Neural cell (in vitro differentiated cells): ENCODE data around the gene G6PC3. TPM values are rescaled to one million over a fixed set of nuclear protein-coding genes. Genes with fewer than 3 reads are reported as not detected.

ENCODE experiments used
- H2AFZ ChIP-seq: fragments of 200-600, 300-800 bp; sonication (generic), shearing (Covaris generic); 2 replicates; pipeline ENCODE4 v1.6.0; 2014; ENCODE audit warnings: low read depth, mild to moderate bottlenecking, antibody characterized with exemption, low read length, moderate library complexity
- H3F3A ChIP-seq: fragments of 200-600 bp; shearing (Covaris generic); 2 replicates; pipeline ENCODE4 v1.6.1; 2016; ENCODE audit warnings: mild to moderate bottlenecking, moderate library complexity, mixed read lengths, antibody characterized with exemption, low read length; ENCODE audit not compliant: insufficient read depth, poor library complexity, severe bottlenecking
- H3K27ac ChIP-seq: fragments of 200-600, 300-800 bp; sonication (generic), shearing (Covaris generic); 2 replicates; pipeline ENCODE4 v1.5.1; 2014; ENCODE audit warnings: mild to moderate bottlenecking, low read length, moderate library complexity
- H3K27me3 ChIP-seq: fragments of 300-800, 200-600 bp; sonication (generic), shearing (Covaris generic); 2 replicates; pipeline ENCODE4 v1.6.0; 2014; ENCODE audit warnings: mild to moderate bottlenecking, low read depth, low read length, moderate library complexity; ENCODE audit not compliant: insufficient read depth
- H3K36me3 ChIP-seq: fragments of 300-800, 200-600 bp; sonication (generic), shearing (Covaris generic); 2 replicates; pipeline ENCODE4 v1.5.1; 2014; ENCODE audit warnings: mild to moderate bottlenecking, antibody characterized with exemption, low read length, moderate library complexity; ENCODE audit not compliant: insufficient read depth
- H3K4me2 ChIP-seq: fragments of 300-800, 200-600 bp; sonication (generic), shearing (Covaris generic); 2 replicates; pipeline ENCODE4 v1.6.0; 2014; ENCODE audit warnings: mild to moderate bottlenecking, low read length
- H3K4me3 ChIP-seq: fragments of 300-800, 200-600 bp; sonication (generic), shearing (Covaris generic); 2 replicates; pipeline ENCODE4 v1.5.1; 2014; ENCODE audit warnings: mild to moderate bottlenecking, low read length, moderate library complexity
- H3K79me2 ChIP-seq: fragments of 200-600 bp; shearing (Covaris generic); replicated peaks from 2 replicates; pipeline ENCODE4 v1.6.0; 2014; ENCODE audit warnings: mild to moderate bottlenecking, low read length, moderate library complexity; ENCODE audit not compliant: insufficient read depth
- H3K9ac ChIP-seq: fragments of 300-800, 200-600 bp; sonication (generic), shearing (Covaris generic); 2 replicates; pipeline ENCODE4 v1.6.1; 2016; ENCODE audit warnings: mild to moderate bottlenecking, low read length, mixed read lengths
- H3K9me2 ChIP-seq: fragments of 200-600 bp; shearing (Covaris generic); 2 replicates; pipeline ENCODE4 v1.6.1; 2016; ENCODE audit warnings: mild to moderate bottlenecking, low read length, mixed read lengths; ENCODE audit not compliant: insufficient read depth
- H3K9me3 ChIP-seq: fragments of 200-600, 300-800 bp; sonication (generic), shearing (Covaris generic); 2 replicates; pipeline ENCODE4 v1.6.1; 2016; ENCODE audit warnings: mild to moderate bottlenecking, mixed run types, low read length, moderate library complexity, mixed read lengths
- H4K20me1 ChIP-seq: fragments of 200-600 bp; shearing (Covaris generic); 2 replicates; pipeline ENCODE4 v1.6.1; 2016; ENCODE audit warnings: mild to moderate bottlenecking, mixed run types; ENCODE audit not compliant: insufficient read depth
- CTCF ChIP-seq: fragments of 450-650 bp; IDR thresholded peaks from 2 replicates; pipeline ENCODE4 v1.5.1; 2014; ENCODE audit warnings: antibody characterized with exemption, mild to moderate bottlenecking, moderate library complexity; ENCODE audit not compliant: poor library complexity, severe bottlenecking
- EP300 ChIP-seq: fragments of 450-650 bp; conservative IDR thresholded peaks from 2 replicates; pipeline ENCODE4 v1.6.1; 2014; ENCODE audit warnings: antibody characterized with exemption, mild to moderate bottlenecking, moderate library complexity; ENCODE audit not compliant: poor library complexity, severe bottlenecking
- EZH2 ChIP-seq: fragments of 200-600, 300-800 bp; shearing (Covaris generic), sonication (generic); IDR thresholded peaks from 2 replicates; pipeline ENCODE4 v1.6.1; 2014; ENCODE audit warnings: antibody characterized with exemption, low read length, borderline replicate concordance, mild to moderate bottlenecking; ENCODE audit not compliant: insufficient read depth, poor library complexity, severe bottlenecking
- MXI1 ChIP-seq: fragments of 450-650 bp; conservative IDR thresholded peaks from 2 replicates; pipeline ENCODE4 v1.6.1; 2014; ENCODE audit warnings: antibody characterized with exemption, mild to moderate bottlenecking; ENCODE audit not compliant: poor library complexity, severe bottlenecking
- POLR2AphosphoS5 ChIP-seq: IDR thresholded peaks from 2 replicates; pipeline ENCODE4 v1.6.1; 2012
- RAD21 ChIP-seq: fragments of 450-650 bp; conservative IDR thresholded peaks from 2 replicates; pipeline ENCODE4 v1.6.1; 2014; ENCODE audit warnings: antibody characterized with exemption, mild to moderate bottlenecking, moderate library complexity
- REST ChIP-seq: IDR thresholded peaks from 2 replicates; pipeline ENCODE4 v1.6.1; 2012; ENCODE audit warnings: borderline replicate concordance
- SMC3 ChIP-seq: fragments of 450-650 bp; conservative IDR thresholded peaks from 2 replicates; pipeline ENCODE4 v1.6.1; 2014; ENCODE audit warnings: antibody characterized with exemption, mild to moderate bottlenecking, moderate library complexity; ENCODE audit not compliant: poor library complexity
- TAF1 ChIP-seq: IDR thresholded peaks from 2 replicates; pipeline ENCODE4 v1.6.1; 2012; ENCODE audit warnings: low read depth
- polyA plus RNA-seq: library from polyadenylated mRNA; depleted of rRNA; stranded (reverse); fragments of >200 nt; gene quantifications from 2 replicates; pipeline ENCODE4 v1.2.3, GENCODE V29; 2014

Gene G6PC3
- polyA plus RNA-seq, 1 donor from 2014 or later: 10.8 TPM

GRCh38 chr17:44120851-44121605 is 50.5 kb downstream of the G6PC3 start:
- peak overlapping the region; percentile 97 for H3K9ac ChIP-seq
- no peaks in the 10 kb centered on the region for H3K9me3 ChIP-seq
- peak overlapping the region; percentile 90 for H3K4me2 ChIP-seq
- peak overlapping the region; percentile 90 for H3K27ac ChIP-seq
- H3K27me3 ChIP-seq: no peaks in the 10 kb centered on the region
- H3K4me3 ChIP-seq: peak overlapping the region; percentile 99
- no peaks in the 10 kb centered on the region for H3F3A ChIP-seq
- TF ChIP-seq SMC3 (no peak), MXI1 (no peak), POLR2AphosphoS5 (no peak), EZH2 (no peak)
- H3K36me3 ChIP-seq: no peaks in the 10 kb centered on the region
- H2AFZ ChIP-seq: no peak overlapping the region
- peaks cover 53% of the 10 kb centered on the region for H3K79me2 ChIP-seq
- H4K20me1 ChIP-seq: peaks cover 5% of the 10 kb centered on the region
- H3K9me2 ChIP-seq: no peaks in the 10 kb centered on the region

GRCh38 chr17:44121997-44122815 is 51.7 kb downstream of the G6PC3 start:
- H3K4me3 ChIP-seq: peak overlapping the region; percentile 99
- peaks cover 53% of the 10 kb centered on the region for H3K79me2 ChIP-seq
- H3F3A ChIP-seq: no peaks in the 10 kb centered on the region
- peak overlapping the region; percentile 90 for H3K27ac ChIP-seq
- H4K20me1 ChIP-seq: peaks cover 5% of the 10 kb centered on the region
- H3K4me2 ChIP-seq: peak overlapping the region; percentile 90
- no peaks in the 10 kb centered on the region for H3K27me3 ChIP-seq
- H3K9me3 ChIP-seq: no peaks in the 10 kb centered on the region
- H2AFZ ChIP-seq: no peak overlapping the region
- no peaks in the 10 kb centered on the region for H3K36me3 ChIP-seq
- no peaks in the 10 kb centered on the region for H3K9me2 ChIP-seq
- peak overlapping the region; percentile 97 for H3K9ac ChIP-seq
- TF ChIP-seq SMC3: peak; percentile 4
- TF ChIP-seq MXI1: no peak

- peaks cover 1% of the 10 kb centered on the region for H4K20me1 ChIP-seq
- peak overlapping the region; percentile 90 for H3K4me2 ChIP-seq
- H3K79me2 ChIP-seq: peaks cover 52% of the 10 kb centered on the region
- peak overlapping the region; percentile 99 for H3K4me3 ChIP-seq
- peak overlapping the region; percentile 25 for H2AFZ ChIP-seq
- peak overlapping the region; percentile 97 for H3K9ac ChIP-seq
- H3K9me2 ChIP-seq: no peaks in the 10 kb centered on the region
- H3K27me3 ChIP-seq: no peaks in the 10 kb centered on the region
- H3K9me3 ChIP-seq: no peaks in the 10 kb centered on the region
- H3K36me3 ChIP-seq: no peaks in the 10 kb centered on the region
- H3F3A ChIP-seq: no peaks in the 10 kb centered on the region
- H3K27ac ChIP-seq: peak overlapping the region; percentile 90
- TF ChIP-seq TAF1: peak; percentile 49
- no peak for TF ChIP-seq CTCF
- TF ChIP-seq RAD21: no peak
- no peak for TF ChIP-seq EZH2
- TF ChIP-seq POLR2AphosphoS5: no peak
- no peak for TF ChIP-seq REST
- TF ChIP-seq EP300: peak; percentile 6
- peak; percentile 11 for TF ChIP-seq SMC3
- TF ChIP-seq MXI1: peak; percentile 32
Observed at GRCh38 chr17:44122816-44123355, 52.4 kb downstream of the G6PC3 start.
